Progenitor cell of endocrine pancreas (in vitro differentiated cells): Measurements from ENCODE around the gene GLB1L3. TPM values are rescaled to one million over a fixed set of nuclear protein-coding genes. Genes with fewer than 3 reads are reported as not detected.

Experiments
- DNase-seq: peaks from one replicate; pipeline ENCODE4 v3.0.0; 2021; ENCODE audit warnings: low spot score; ENCODE audit not compliant: unreplicated experiment
- H3K27ac Mint-ChIP-seq: 2 replicates; pipeline ENCODE4 v1.8.0; 2021; ENCODE audit warnings: mild to moderate bottlenecking, moderate library complexity, mixed read lengths
- H3K27me3 Mint-ChIP-seq: 2 replicates; pipeline ENCODE4 v1.8.0; 2021; ENCODE audit warnings: mixed read lengths
- H3K36me3 Mint-ChIP-seq: 2 replicates; pipeline ENCODE4 v1.8.0; 2022; ENCODE audit warnings: mixed read lengths; ENCODE audit not compliant: insufficient read depth
- H3K4me1 Mint-ChIP-seq: 2 replicates; pipeline ENCODE4 v1.8.0; 2021; ENCODE audit warnings: low read depth, mixed read lengths
- H3K4me3 Mint-ChIP-seq: 2 replicates; pipeline ENCODE4 v1.8.0; 2021; ENCODE audit warnings: low read depth, mild to moderate bottlenecking, moderate library complexity, mixed read lengths
- H3K9me3 Mint-ChIP-seq: 2 replicates; pipeline ENCODE4 v1.8.0; 2021; ENCODE audit warnings: low read depth, mixed read lengths
- CTCF ChIP-seq: fragments of 200-600 bp; sonication (generic); IDR thresholded peaks from one replicate; pipeline ENCODE4 v1.5.0; 2021; ENCODE audit warnings: antibody characterized with exemption, mild to moderate bottlenecking; ENCODE audit not compliant: unreplicated experiment
- long read RNA-seq: library from polyadenylated mRNA; unstranded; transcript quantifications from one replicate; pipeline ENCODE4 v2.0.0, GENCODE V29; 2020
- total RNA-seq: library from RNA; stranded (reverse); gene quantifications from 2 replicates; pipeline ENCODE4 v1.2.1, GENCODE V29; 2021

The GLB1L3 gene, protein sequence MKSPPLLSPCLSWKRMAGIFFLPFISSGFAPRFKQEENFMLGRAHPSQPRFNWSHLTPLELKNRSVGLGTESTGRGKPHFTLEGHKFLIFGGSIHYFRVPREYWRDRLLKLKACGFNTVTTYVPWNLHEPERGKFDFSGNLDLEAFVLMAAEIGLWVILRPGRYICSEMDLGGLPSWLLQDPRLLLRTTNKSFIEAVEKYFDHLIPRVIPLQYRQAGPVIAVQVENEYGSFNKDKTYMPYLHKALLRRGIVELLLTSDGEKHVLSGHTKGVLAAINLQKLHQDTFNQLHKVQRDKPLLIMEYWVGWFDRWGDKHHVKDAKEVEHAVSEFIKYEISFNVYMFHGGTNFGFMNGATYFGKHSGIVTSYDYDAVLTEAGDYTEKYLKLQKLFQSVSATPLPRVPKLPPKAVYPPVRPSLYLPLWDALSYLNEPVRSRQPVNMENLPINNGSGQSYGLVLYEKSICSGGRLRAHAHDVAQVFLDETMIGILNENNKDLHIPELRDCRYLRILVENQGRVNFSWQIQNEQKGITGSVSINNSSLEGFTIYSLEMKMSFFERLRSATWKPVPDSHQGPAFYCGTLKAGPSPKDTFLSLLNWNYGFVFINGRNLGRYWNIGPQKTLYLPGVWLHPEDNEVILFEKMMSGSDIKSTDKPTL
- total RNA-seq: not detected in 2 replicates
- long read RNA-seq: 0 reads

DNA sequence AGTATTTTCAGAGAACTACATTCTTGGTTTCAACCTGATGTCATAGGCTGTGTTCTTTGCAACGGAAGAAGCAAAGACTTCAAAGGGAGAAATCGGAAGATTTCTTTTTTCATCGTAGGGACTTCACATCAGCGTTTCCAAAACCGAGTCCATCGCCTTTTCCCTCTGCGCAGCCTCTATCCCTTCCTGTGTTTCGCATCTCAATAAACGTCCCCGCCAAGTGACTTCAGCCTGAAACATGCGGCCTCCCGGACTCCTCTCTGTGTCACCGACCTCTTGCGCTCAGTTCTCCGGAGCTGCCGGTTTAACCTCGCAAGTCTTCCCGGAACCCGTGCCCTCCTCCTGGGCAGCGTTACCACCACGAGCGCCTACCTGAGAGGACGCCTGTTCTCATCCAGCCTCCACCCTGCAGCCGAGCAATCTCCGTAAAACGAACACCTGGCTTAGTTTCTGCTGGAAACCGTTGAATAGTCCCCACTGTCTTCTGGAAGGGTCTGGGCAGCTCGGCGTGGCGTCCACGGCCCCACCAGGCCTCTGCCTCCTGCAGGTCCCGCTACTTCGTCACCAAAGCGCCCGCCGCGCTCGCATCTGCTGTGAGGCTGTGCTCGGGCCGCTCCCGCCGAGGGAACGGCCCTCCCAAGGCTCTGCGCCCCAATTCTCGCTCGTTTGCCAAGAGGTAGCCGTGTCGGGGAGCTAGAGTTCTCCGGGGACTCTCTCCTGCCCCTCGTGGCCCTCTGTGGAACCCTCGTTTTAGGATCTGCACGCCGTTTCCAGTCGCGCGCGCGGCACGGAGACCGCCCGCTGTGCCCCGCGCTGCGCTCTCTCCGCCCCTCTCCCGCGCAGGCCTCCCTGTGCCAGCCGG lies at the start of gene GLB1L3:
TSS of gene GLB1L3 (plus strand) at position 846 of the 862 bp plus-strand sequence. CDS start 362 bp downstream, outside the sequence.
- Mint-ChIP-seq H3K4me3 (peak within 1 kb of the TSS; percentile 63), H3K4me1 (peaks cover 4% of the 10 kb centered on the region), H3K27me3 (peaks cover 87% of the 10 kb centered on the region), H3K9me3 (no peaks in the 10 kb centered on the region), H3K36me3 (no peaks in the 10 kb centered on the region), H3K27ac (peak within 1 kb of the TSS; percentile 80)
- DNase-seq: peak; percentile 22
- peak; percentile 43 for TF ChIP-seq CTCF

DNA sequence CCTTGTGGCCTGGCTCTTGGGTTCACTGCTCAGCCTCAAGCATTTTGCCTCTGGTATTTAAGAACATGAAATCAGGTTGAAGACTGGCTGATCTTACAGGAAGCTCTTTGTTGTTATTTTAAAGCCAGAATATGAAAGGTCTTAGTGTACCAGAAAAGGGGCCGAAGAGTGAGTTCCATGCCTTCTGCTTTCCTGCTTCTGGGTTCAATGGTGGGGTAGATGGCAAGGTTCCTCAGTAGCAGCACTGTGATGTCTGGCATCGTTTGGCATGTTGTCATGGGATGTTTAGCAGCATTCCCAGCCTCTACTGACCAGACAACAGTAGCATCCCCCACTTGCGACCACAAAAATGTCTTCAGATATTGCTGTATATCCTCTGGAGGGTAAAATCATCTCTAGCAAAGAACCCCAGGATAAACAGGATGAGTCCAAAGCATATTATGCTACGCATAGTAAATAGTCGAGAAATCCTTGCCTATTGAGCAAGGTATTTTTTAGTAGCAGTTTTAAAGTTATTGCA lies 49.3 kb upstream of the GLB1L3 start:
- peak overlapping the region; percentile 33 for H3K4me3 Mint-ChIP-seq
- no peaks in the 10 kb centered on the region for H3K27me3 Mint-ChIP-seq
- no peak overlapping the region for H3K27ac Mint-ChIP-seq
- DNase-seq: no peak
- H3K36me3 Mint-ChIP-seq: no peaks in the 10 kb centered on the region
- peaks cover 14% of the 10 kb centered on the region for H3K4me1 Mint-ChIP-seq
- H3K9me3 Mint-ChIP-seq: no peaks in the 10 kb centered on the region
- TF ChIP-seq CTCF: no peak

DNA sequence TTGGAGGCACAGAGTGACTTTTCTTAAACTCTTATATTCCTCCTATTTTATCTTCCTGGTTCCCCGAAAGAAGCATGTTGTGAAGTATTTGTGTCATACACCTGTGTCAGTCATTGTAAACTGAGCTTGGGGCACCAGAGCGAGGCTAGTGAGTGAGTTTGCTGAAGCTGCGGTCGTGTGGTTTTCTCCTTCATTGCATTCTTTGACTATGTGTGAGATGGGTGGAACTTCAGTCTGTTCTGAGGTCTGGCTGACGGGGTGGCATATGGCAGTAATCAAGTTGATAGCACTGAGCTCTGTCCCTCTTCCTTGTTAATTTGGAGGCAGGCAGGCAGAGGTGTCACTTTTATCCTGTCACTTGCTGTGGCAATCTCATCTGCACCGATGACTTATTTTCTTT lies 47.6 kb upstream of the GLB1L3 start:
- Mint-ChIP-seq H3K4me3 (no peak overlapping the region), H3K4me1 (peaks cover 8% of the 10 kb centered on the region), H3K9me3 (no peaks in the 10 kb centered on the region), H3K27ac (no peak overlapping the region), H3K36me3 (no peaks in the 10 kb centered on the region), H3K27me3 (no peaks in the 10 kb centered on the region)
- DNase-seq: no peak
- no peak for TF ChIP-seq CTCF

DNA sequence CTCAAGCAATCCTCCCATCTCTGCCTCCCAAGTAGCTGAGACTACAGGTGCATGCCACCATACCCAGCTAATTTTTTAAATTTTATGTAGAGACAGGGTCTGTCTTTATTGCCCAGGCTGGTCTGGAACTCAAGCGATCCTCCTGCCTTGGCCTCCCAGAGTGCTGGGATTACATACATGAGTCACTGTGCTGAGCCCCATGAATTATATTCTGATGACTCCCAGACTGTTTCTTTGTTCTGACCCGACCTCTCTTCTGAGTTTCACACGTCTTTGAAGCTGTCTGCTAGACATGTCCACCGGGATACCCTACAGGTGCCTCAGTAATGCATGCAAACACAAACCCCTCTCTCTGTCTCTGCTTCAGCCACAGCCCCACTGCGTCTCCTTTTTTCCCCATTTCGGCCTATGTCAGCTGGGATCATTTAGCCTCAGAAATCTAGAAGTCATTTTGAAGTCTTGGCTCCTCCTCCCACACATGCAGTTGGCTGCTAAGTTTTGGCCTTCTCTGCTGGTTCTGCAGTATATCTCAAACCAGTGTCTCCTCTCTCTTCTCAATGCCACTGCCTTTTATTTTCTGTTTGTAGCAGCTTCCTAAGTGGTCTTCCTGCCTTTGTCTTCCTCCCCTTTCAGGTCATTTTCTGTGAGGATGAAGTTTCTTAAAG lies 46.9 kb upstream of the GLB1L3 start:
- no peak for DNase-seq
- Mint-ChIP-seq H3K9me3 (no peaks in the 10 kb centered on the region), H3K36me3 (no peaks in the 10 kb centered on the region), H3K4me1 (peaks cover 8% of the 10 kb centered on the region), H3K4me3 (no peak overlapping the region), H3K27ac (no peak overlapping the region), H3K27me3 (no peaks in the 10 kb centered on the region)
- no peak for TF ChIP-seq CTCF
